A549 (cell line): ENCODE data around the gene PLXDC1.

Source experiments
- CHD4 ChIP-seq: fragments of 200-600 bp; sonication (generic); IDR thresholded peaks from 2 replicates; pipeline ENCODE4 v1.6.1; 2016; ENCODE audit warnings: antibody characterized with exemption, mild to moderate bottlenecking, borderline replicate concordance
- EHMT2 ChIP-seq: fragments of 200-600 bp; sonication (generic); IDR thresholded peaks from 2 replicates; pipeline ENCODE4 v1.6.1; 2016; ENCODE audit warnings: antibody characterized with exemption, low read depth, mild to moderate bottlenecking, moderate library complexity
- POLR2AphosphoS2 ChIP-seq: conservative IDR thresholded peaks from 2 replicates; pipeline ENCODE4 v1.6.1; 2012; ENCODE audit warnings: low read length, improper control_type of control experiment, inconsistent platforms
- TF ChIP-seq, protein P1 (sequence below): IDR thresholded peaks from 2 replicates; pipeline ENCODE4 v1.6.1; 2012
- TF ChIP-seq, protein P2 (sequence below): fragments of >200 bp; sonication (Bioruptor Twin); formaldehyde crosslinking; IDR thresholded peaks from 3 replicates; pipeline ENCODE4 v1.5.1; 2016

DNA sequence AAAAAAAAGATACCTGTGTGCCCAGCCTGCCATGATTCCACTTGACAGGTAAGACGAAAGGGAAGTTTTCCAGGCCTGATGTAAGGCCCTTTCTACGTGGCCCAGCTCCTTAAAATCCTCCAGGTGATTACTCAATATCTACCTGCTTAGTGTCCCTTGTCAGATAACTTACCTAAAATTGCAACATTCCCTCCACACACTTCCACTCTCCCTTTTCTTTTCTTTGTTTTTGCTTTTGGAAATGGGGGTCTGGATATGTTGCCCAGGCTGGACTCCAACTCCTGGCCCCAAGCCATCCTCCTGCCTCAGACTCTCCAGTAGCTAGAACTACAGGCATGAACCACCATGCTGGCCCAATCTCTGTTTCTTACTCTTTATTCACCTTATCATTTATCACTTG is 7.2 kb upstream of the PLXDC1 start:
- no peak for TF ChIP-seq POLR2AphosphoS2
- no peak for TF ChIP-seq EHMT2
- no peak for TF ChIP-seq CHD4
- TF ChIP-seq, protein P1, sequence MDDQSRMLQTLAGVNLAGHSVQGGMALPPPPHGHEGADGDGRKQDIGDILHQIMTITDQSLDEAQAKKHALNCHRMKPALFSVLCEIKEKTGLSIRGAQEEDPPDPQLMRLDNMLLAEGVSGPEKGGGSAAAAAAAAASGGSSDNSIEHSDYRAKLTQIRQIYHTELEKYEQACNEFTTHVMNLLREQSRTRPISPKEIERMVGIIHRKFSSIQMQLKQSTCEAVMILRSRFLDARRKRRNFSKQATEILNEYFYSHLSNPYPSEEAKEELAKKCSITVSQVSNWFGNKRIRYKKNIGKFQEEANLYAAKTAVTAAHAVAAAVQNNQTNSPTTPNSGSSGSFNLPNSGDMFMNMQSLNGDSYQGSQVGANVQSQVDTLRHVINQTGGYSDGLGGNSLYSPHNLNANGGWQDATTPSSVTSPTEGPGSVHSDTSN: no peak
- TF ChIP-seq, protein P2, sequence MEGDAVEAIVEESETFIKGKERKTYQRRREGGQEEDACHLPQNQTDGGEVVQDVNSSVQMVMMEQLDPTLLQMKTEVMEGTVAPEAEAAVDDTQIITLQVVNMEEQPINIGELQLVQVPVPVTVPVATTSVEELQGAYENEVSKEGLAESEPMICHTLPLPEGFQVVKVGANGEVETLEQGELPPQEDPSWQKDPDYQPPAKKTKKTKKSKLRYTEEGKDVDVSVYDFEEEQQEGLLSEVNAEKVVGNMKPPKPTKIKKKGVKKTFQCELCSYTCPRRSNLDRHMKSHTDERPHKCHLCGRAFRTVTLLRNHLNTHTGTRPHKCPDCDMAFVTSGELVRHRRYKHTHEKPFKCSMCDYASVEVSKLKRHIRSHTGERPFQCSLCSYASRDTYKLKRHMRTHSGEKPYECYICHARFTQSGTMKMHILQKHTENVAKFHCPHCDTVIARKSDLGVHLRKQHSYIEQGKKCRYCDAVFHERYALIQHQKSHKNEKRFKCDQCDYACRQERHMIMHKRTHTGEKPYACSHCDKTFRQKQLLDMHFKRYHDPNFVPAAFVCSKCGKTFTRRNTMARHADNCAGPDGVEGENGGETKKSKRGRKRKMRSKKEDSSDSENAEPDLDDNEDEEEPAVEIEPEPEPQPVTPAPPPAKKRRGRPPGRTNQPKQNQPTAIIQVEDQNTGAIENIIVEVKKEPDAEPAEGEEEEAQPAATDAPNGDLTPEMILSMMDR: no peak
